ACC112 (cell line): ENCODE data around the gene TRIM49D2.
"Not testable (repeated sequence)": the region's sequence is repeated elsewhere in the genome, so short reads cannot be mapped to it uniquely, and the experiment has no call there.

ENCODE experiments used
- H2AFZ ChIP-seq: fragments of 200-600 bp; sonication (generic); one replicate; pipeline ENCODE4 v1.6.0; 2017; ENCODE audit warnings: antibody characterized with exemption, low read length; ENCODE audit not compliant: unreplicated experiment
- H3K27ac ChIP-seq: fragments of 200-600 bp; sonication (generic); 2 replicates; pipeline ENCODE4 v1.5.1; 2014; ENCODE audit warnings: low read depth, mild to moderate bottlenecking, antibody characterized with exemption, low read length, moderate library complexity
- H3K27me3 ChIP-seq: fragments of 200-600 bp; sonication (generic); 2 replicates; pipeline ENCODE4 v1.6.1; 2014; ENCODE audit warnings: mild to moderate bottlenecking, antibody characterized with exemption, low read length, moderate library complexity, mixed read lengths; ENCODE audit not compliant: insufficient read depth
- H3K36me3 ChIP-seq: fragments of 200-600 bp; sonication (generic); 2 replicates; pipeline ENCODE4 v1.6.1; 2016; ENCODE audit warnings: mild to moderate bottlenecking, antibody characterized with exemption, low read length, moderate library complexity, mixed read lengths; ENCODE audit not compliant: insufficient read depth
- H3K4me1 ChIP-seq: fragments of 200-600 bp; sonication (generic); one replicate; pipeline ENCODE4 v1.6.1; 2016; ENCODE audit warnings: low read length, mixed read lengths; ENCODE audit not compliant: insufficient read depth, unreplicated experiment, control insufficient read depth
- H3K4me3 ChIP-seq: fragments of 200-600 bp; sonication (generic); 2 replicates; pipeline ENCODE4 v1.5.1; 2014; ENCODE audit warnings: mild to moderate bottlenecking, low read depth, low read length
- H3K79me2 ChIP-seq: fragments of 200-600 bp; sonication (generic); one replicate; pipeline ENCODE4 v1.6.0; 2016; ENCODE audit warnings: low read length; ENCODE audit not compliant: control insufficient read depth, unreplicated experiment, insufficient read depth

The TRIM49D2 gene

GRCh38 chr11:89923764-89924163 lies at the start of gene TRIM49D2:
TSS of gene TRIM49D2 (plus strand) at chr11:89924064. CDS start at chr11:89926762, 2,698 bp downstream.
- H3K36me3 ChIP-seq, H2AFZ ChIP-seq, H3K27ac ChIP-seq, H3K79me2 ChIP-seq, H3K4me1 ChIP-seq, H3K27me3 ChIP-seq, H3K4me3 ChIP-seq: not testable (repeated sequence)

GRCh38 chr11:89877511-89877910 lies 46.4 kb upstream of the TRIM49D2 start:
- not testable (repeated sequence) for H3K27ac ChIP-seq, H3K27me3 ChIP-seq

GRCh38 chr11:89893245-89893644 lies 30.6 kb upstream of the TRIM49D2 start:
- H3K4me1 ChIP-seq, H3K36me3 ChIP-seq, H3K27ac ChIP-seq, H3K79me2 ChIP-seq, H2AFZ ChIP-seq, H3K27me3 ChIP-seq, H3K4me3 ChIP-seq: not testable (repeated sequence)

More at GRCh38 chr11:89877511-89877910, 46.4 kb upstream of the TRIM49D2 start:
- not testable (repeated sequence) for H3K79me2 ChIP-seq, H3K4me3 ChIP-seq, H3K4me1 ChIP-seq, H2AFZ ChIP-seq, H3K36me3 ChIP-seq

- not testable (repeated sequence) for H3K36me3 ChIP-seq, H2AFZ ChIP-seq, H3K4me3 ChIP-seq
Measured at GRCh38 chr11:89900809-89901208, 23.1 kb upstream of the TRIM49D2 start.

GRCh38 chr11:89922195-89922660 lies 1.6 kb upstream of the TRIM49D2 start, which contains the start of gene TRIM49D1:
TSS of gene TRIM49D1 (minus strand) at chr11:89922245. CDS start at chr11:89917710, 4,535 bp downstream.
- Histone ChIP-seq H2AFZ (no peak within 1 kb of the TSS), H3K4me3 (no peak within 1 kb of the TSS), H3K27me3 (no peaks in the 10 kb centered on the region), H3K79me2 (no peaks in the 10 kb centered on the region), H3K27ac (no peak within 1 kb of the TSS), H3K4me1 (no peaks in the 10 kb centered on the region), H3K36me3 (no peaks in the 10 kb centered on the region)

More at GRCh38 chr11:89900809-89901208, 23.1 kb upstream of the TRIM49D2 start:
- H3K4me1 ChIP-seq, H3K79me2 ChIP-seq, H3K27ac ChIP-seq, H3K27me3 ChIP-seq: not testable (repeated sequence)

- H2AFZ ChIP-seq, H3K27ac ChIP-seq, H3K79me2 ChIP-seq, H3K36me3 ChIP-seq, H3K4me1 ChIP-seq, H3K4me3 ChIP-seq, H3K27me3 ChIP-seq: not testable (repeated sequence)
Measured at GRCh38 chr11:89960833-89961232, 37.0 kb downstream of the TRIM49D2 start.

GRCh38 chr11:89965737-89966136 lies 41.9 kb downstream of the TRIM49D2 start, which contains the start of gene TRIM64:
TSS of gene TRIM64 (plus strand) at chr11:89966037. CDS start at chr11:89968504, 2,467 bp downstream.
- H3K36me3 ChIP-seq, H3K27me3 ChIP-seq, H3K4me3 ChIP-seq, H3K4me1 ChIP-seq, H2AFZ ChIP-seq, H3K79me2 ChIP-seq, H3K27ac ChIP-seq: not testable (repeated sequence)
